HG02759 (cell line): Measurements from ENCODE around the gene KCNH8.

Experiments used
- ATAC-seq: cut with Tn5 transposase; IDR thresholded peaks from one replicate; pipeline ENCODE4 v1.9.1; 2021; ENCODE audit warnings: mild to moderate bottlenecking, moderate library complexity; ENCODE audit not compliant: unreplicated experiment

The KCNH8 gene

DNA sequence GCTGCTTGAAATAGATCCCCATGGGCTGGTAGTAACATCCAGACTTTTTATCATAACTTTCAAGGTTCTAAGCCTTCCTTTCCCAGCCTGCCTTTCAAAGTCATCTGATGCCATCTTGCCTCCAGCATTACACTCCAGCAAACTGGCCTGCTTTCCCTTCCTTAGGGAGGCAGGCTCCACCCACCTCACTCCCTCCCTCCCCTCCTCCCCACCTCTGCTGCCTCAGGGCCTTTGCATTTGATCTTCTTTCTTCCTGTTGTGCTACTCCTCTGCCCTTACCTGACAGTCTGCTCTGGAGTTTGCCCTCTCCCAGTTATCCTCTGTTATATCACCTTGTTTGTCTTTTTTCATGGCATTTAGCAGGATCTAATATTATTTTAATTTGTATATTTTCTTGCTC, 319.5 kb downstream of the KCNH8 start:
- ATAC-seq: no peak

DNA sequence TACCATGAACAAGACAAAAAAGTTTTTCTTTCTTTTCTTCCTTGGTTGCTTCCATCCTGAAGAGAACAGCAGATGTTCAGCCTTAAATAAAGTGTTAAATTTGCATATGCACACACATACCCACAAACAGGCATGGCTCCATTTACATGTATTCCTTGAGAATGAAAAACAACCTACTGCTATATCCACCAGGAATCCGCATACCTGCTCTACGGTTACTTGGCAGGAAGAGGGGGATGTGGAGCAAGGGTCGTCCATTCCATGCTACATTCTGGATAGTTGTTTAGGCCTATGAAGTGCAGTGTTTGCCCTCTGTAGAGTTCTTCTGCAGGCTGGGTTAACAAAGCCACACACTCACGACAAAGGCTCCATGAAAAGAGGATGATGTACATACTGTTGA, 322.8 kb downstream of the KCNH8 start:
- ATAC-seq: no peak

- ATAC-seq: no peak
Measured at GRCh38 chr3:19473971-19474580, 325.8 kb downstream of the KCNH8 start.

DNA sequence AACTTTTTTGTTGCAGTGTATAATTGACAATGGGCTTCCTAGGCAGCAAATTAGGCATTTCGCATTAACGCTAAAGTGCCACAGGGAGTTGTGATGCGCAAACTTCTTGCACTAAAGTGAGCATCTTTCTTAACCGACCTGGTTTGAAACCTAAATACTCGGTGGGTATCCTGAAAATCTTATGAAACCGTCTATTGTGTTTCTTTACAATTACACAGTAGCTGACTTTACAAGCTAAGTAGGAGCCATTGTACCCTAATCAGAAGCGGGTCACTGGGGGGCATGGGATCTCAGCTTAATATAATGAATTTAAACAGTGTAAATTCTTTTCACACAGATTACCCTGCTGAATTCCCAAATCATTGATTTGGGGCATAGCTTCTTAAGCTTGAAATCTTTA, 328.0 kb downstream of the KCNH8 start:
- no peak for ATAC-seq

- no peak for ATAC-seq
Measured at GRCh38 chr3:19485267-19485666, 337.0 kb downstream of the KCNH8 start.

GRCh38 chr3:19487386-19487785, 339.1 kb downstream of the KCNH8 start:
- ATAC-seq: no peak

GRCh38 chr3:19488939-19489338, 340.6 kb downstream of the KCNH8 start:
- ATAC-seq: no peak

DNA sequence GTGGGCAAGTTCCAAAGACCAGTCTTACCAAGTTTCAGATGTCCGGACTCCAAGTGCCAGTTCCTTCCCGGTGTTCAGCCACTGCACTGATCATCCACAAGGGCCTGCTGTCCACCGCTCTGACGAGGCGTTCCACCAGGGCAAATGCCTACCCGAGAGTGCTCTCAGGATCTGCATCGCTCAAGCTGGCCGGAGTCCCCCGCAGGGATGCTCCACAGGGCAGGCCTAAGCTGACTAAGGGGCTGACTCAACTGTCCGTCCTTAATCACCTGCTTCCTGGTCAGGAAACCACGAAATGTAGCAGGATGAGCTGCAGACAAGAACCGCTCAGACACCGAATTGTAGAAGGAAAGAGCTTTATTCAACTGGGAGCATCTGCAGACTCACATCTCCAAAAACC, 341.6 kb downstream of the KCNH8 start:
- no peak for ATAC-seq

DNA sequence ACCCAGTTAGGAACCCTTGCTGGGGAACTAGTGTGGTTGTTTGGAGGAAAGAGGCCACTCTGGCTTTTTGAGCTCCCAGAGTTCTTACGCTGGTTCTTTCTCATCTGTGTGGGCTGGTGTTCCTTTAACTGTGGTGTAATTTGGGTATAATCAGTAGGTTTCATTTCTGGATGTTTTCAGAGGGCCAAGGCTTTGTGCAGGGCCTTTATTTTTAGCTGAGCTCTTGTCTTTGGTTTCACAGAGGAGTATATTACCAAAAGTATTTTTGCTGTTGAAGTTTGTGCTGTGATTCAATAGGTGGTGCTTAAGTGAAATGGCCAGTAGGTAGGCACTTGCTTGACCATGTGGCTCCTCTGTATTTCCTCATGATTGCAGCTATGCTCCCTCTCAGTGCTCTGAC, 357.9 kb downstream of the KCNH8 start:
- ATAC-seq: no peak

DNA sequence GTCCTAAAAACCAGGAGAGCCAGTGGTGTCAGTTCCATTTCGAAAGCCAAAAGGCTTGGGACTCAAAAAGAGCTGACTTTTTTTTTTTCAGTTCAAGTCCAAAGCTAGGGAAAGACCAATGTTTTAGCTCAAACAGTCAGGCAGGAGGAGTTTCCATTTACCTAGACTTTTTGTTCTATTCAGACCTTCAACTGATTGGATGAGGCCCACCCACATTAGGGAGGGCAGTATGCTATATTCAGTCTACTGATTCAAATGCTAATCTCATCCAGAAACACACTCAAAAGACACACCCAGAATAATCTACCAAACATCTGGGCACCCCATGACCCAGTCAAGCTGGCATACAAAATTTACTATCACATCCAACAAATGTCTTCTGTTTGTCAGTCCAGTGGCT, 374.0 kb downstream of the KCNH8 start:
- no peak for ATAC-seq

GRCh38 chr3:19526071-19526470, 377.8 kb downstream of the KCNH8 start:
- no peak for ATAC-seq

DNA sequence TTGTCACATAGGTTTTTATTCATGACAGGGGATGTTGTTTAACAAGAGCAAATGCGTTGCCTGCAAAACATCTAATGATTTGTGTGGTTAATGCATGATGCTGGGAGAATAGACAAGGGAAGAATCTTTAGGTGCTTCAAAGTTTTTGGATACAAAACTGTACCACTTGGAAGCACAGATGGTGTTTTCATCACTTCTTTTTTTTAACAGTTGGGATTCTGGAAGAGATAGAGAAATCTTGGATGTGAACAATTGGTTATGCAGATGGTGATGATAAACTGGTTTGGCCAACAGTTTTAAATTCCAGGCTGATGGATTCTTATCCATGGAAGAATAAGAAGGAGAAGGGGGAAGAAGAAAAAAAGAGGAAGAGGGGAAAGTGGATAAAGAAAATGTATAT, 379.4 kb downstream of the KCNH8 start:
- ATAC-seq: no peak

- ATAC-seq: no peak
Measured at GRCh38 chr3:19531426-19531825, 383.1 kb downstream of the KCNH8 start.

DNA sequence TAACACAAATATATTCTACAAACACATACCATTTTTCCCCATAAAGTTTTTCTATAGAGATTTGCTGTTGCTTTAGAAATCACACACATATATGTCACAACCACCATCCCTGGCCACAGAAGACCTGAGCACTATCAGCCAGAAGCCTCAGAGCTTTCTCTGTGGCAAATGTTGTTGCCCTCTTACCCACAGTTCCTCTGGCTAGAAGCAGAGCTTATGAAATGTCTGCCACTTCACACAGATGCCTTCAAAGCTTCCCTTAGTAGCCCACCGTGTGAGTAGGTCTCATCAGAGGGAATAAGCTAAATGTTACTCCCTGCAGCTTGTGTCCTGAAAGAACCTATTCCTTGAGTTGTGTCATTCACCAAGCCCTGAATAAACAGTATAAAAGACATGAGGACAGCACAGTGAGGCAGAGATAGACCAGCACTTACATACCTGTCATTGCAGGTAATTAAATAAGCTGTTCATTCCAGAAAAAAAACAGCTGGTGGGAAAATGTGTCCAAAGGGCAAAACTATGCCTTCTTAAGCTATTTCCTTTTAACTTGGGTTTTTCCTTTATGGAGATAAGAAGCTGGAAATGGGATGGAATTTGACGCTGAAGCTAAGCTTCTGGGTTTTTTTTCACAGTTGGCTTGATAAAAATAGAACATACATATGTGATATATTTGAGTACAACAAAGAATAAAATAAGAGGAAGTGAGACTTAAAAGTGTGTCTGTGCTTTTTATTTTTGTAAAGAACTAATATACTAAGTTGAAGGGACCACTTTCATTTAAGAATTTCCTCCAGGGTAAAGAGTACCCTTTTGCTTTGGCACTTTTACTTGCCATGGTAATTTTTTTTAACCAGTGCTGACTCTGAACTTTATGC, 391.4 kb downstream of the KCNH8 start:
- peak; percentile 55 for ATAC-seq

GRCh38 chr3:19540464-19540863, 392.2 kb downstream of the KCNH8 start:
- ATAC-seq: peak; percentile 51

- no peak for ATAC-seq
Measured at GRCh38 chr3:19541284-19541683, 393.0 kb downstream of the KCNH8 start.

DNA sequence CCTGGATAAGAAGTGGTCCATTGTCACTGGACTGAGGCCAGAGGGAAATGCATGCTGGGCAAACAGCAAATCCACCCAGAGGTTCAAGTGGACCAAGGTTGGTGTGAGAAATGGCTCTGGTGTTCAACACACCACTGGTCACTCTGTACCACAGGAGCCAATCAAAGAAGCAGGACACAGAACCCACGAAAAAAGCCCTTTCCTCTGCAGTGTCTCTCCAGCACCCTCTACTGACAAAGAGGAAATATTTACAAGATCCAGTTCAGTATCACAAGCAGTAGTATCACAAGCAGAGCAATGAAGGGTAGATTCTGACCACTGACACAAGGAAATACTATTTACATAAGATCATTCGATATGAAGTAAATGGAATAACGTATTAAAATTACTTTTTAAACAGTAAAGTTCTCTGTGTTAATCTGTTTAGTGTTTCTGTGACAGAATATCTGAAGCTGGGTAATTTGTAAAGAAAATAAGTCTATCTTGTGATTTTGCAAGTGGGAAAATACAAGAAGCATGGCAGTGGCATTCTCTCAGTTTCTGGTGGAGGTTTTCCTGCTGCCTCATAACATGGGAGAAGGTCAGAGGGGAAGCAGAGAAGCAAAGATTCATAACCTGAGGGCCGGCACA, 395.0 kb downstream of the KCNH8 start:
- peak; percentile 53 for ATAC-seq

DNA sequence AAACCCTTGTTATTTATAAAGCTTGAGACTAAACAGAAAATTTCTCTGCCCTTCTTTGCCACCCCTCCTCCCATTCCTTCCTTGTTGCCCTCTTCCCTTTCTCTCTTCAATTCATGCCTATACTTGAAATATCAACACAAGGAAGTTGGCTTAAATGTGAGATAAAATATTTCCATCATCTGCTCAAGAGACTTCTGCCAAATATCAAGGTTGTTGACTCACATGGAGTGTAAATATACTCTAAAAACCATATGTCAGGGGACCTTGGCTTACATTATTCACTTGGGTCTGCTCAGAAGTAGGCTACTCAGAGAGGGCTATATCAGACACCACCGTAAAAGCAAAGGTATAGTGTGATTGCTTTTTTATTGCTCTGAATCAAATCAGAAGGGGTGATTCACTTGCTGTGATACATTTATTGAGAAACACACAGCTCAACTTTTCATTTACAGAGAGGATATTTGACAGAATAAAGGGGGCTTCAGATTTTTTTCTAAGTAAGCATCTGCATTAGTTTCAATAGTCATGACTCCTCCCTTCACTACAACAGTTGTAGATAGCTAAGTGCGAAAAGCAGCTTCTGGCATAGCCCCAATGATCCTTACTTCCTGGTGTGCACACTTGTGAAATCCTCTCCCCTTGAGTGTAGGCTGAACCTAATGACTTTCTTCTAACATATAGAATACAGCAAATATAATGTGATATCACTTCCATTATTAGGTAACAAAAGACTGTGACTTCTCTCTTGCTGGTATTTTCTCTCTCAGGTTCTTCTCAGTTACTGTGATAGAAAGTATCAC, 399.6 kb downstream of the KCNH8 start:
- no peak for ATAC-seq

DNA sequence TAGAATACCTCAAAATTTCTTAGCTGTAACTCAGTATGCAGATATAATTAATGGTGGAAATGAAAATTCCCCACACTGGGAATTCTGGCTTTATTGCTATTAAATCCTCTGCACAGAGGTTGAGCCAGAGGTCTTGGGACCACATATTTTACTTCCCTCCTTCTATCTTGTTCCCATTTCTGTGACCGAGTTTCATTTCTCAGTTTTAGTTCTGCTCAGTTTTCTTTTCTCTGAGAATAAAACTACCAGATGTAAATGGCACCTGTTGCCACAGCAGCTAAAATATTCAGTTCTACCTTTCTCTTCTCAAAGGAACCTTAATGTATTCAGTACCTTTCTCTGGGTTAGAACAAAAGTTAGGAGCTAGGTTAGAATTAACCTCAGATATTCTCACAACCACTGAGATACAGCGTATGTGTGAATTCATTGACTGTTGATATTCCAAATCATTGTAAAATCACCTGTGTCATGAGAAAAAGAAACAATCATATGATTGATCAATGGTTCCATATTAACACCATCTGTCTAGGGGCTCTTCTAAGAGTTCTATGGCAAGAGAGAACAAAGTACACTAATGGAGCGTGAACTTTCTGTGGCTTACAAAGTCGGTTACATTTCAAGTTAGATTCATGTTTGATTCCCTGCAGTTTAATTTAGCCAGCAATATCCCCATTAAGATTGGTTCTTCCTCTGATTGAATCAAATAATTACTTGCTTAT, 411.6 kb downstream of the KCNH8 start:
- ATAC-seq: peak; percentile 92

DNA sequence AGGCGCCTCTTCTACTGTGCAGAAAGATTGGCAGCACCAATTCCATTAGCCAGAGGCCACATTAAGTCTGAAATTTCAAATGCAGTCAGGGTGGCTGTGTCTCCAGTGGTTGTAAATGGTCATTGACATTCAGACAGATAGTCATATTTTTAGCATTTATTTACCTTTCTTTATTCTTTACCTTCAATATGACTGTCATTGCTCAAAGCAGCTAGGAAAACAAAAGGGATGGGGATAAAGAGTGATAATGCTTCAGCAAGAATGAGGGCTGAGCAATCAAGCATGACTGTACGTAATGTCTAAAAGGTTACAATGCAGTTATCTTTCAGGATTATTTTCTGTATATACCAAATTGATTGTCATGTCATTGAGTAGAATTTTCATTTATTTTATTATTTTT, 425.3 kb downstream of the KCNH8 start:
- ATAC-seq: no peak

DNA sequence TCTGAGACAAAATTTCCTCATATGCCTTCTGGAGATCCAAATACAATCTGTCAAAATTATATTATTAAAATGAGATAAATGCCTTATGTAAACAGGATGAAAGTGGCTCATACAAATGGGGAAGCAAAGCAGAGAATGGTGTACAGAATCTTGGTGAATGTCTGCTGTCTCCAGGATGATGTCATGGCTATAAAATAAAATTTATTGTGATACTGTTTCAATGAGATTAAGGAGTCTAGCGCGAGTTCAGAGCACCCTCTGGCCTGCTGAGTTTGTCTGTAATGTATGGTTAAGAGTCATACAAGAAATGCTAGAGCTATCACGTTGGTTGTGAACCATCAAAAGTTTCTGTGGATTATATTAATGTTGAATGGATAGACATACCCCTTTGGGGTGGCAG, 426.0 kb downstream of the KCNH8 start:
- ATAC-seq: no peak
